ENCODE measurements around the gene GFRA1.

The GFRA1 gene

GRCh38 chr10:116146372-116147140 is 126.5 kb downstream of the GFRA1 start:
- peak; percentile 18 for DNase-seq (ENCODE audit: low read depth)
- H3K4me3 ChIP-seq (ENCODE audit: low read depth, low read length) = no peak overlapping the region

- H3K4me3 ChIP-seq (ENCODE audit: low read depth, low read length) = no peak overlapping the region
- DNase-seq (ENCODE audit: low read depth) = no peak
Measured at GRCh38 chr10:116143673-116144222, 129.3 kb downstream of the GFRA1 start.

- DNase-seq (ENCODE audit: low read depth) = no peak
- no peak overlapping the region for H3K4me3 ChIP-seq (ENCODE audit: low read depth, low read length)
Measured at GRCh38 chr10:116141855-116142254, 131.2 kb downstream of the GFRA1 start.

GRCh38 chr10:116141246-116141645 is 131.8 kb downstream of the GFRA1 start:
- DNase-seq (ENCODE audit: low read depth) = no peak
- no peak overlapping the region for H3K4me3 ChIP-seq (ENCODE audit: low read depth, low read length)

GRCh38 chr10:116139886-116140285 is 133.1 kb downstream of the GFRA1 start:
- no peak overlapping the region for H3K4me3 ChIP-seq (ENCODE audit: low read depth, low read length)
- DNase-seq (ENCODE audit: low read depth) = no peak

- H3K4me3 ChIP-seq (ENCODE audit: low read depth, low read length) = no peak overlapping the region
- DNase-seq (ENCODE audit: low read depth) = no peak
Measured at GRCh38 chr10:116138897-116139296, 134.1 kb downstream of the GFRA1 start.

GRCh38 chr10:116136261-116136660 is 136.7 kb downstream of the GFRA1 start:
- H3K4me3 ChIP-seq (ENCODE audit: low read depth, low read length) = no peak overlapping the region
- DNase-seq (ENCODE audit: low read depth) = no peak

GRCh38 chr10:116134322-116134721 is 138.7 kb downstream of the GFRA1 start:
- DNase-seq (ENCODE audit: low read depth) = no peak

GRCh38 chr10:116133634-116134033 is 139.4 kb downstream of the GFRA1 start:
- DNase-seq (ENCODE audit: low read depth) = no peak
- H3K4me3 ChIP-seq (ENCODE audit: low read depth, low read length) = no peak overlapping the region

More at GRCh38 chr10:116134322-116134721, 138.7 kb downstream of the GFRA1 start:
- H3K4me3 ChIP-seq (ENCODE audit: low read depth, low read length) = no peak overlapping the region

GRCh38 chr10:116132780-116133399 is 140.1 kb downstream of the GFRA1 start:
- DNase-seq (ENCODE audit: low read depth) = no peak
- no peak overlapping the region for H3K4me3 ChIP-seq (ENCODE audit: low read depth, low read length)

GRCh38 chr10:116130006-116130405 is 143.0 kb downstream of the GFRA1 start:
- no peak overlapping the region for H3K4me3 ChIP-seq (ENCODE audit: low read depth, low read length)
- DNase-seq (ENCODE audit: low read depth) = no peak

- no peak overlapping the region for H3K4me3 ChIP-seq (ENCODE audit: low read depth, low read length)
- DNase-seq (ENCODE audit: low read depth) = no peak
Measured at GRCh38 chr10:116126954-116127695, 145.9 kb downstream of the GFRA1 start.

- DNase-seq (ENCODE audit: low read depth) = no peak
- no peak overlapping the region for H3K4me3 ChIP-seq (ENCODE audit: low read depth, low read length)
Measured at GRCh38 chr10:116126239-116126638, 146.8 kb downstream of the GFRA1 start.

- no peak overlapping the region for H3K4me3 ChIP-seq (ENCODE audit: low read depth, low read length)
- no peak for DNase-seq (ENCODE audit: low read depth)
Measured at GRCh38 chr10:116125180-116125579, 147.8 kb downstream of the GFRA1 start.

GRCh38 chr10:116124777-116125176 is 148.2 kb downstream of the GFRA1 start:
- H3K4me3 ChIP-seq (ENCODE audit: low read depth, low read length) = no peak overlapping the region
- no peak for DNase-seq (ENCODE audit: low read depth)

- no peak overlapping the region for H3K4me3 ChIP-seq (ENCODE audit: low read depth, low read length)
- DNase-seq (ENCODE audit: low read depth) = no peak
Measured at GRCh38 chr10:116122664-116123063, 150.3 kb downstream of the GFRA1 start.

- DNase-seq (ENCODE audit: low read depth) = no peak
- H3K4me3 ChIP-seq (ENCODE audit: low read depth, low read length) = no peak overlapping the region
Measured at GRCh38 chr10:116121640-116122525, 151.1 kb downstream of the GFRA1 start.

GRCh38 chr10:116120688-116121455 is 152.1 kb downstream of the GFRA1 start:
- no peak for DNase-seq (ENCODE audit: low read depth)
- H3K4me3 ChIP-seq (ENCODE audit: low read depth, low read length) = no peak overlapping the region

Measured in skeletal muscle cell (primary cell).